Measurements from ENCODE around the gene CHD6. TPM values are rescaled to one million over a fixed set of nuclear protein-coding genes. Genes with fewer than 3 reads are reported as not detected.

The CHD6 gene
- total RNA-seq, 4 donors from 2014 or later: 21.5 to 130 (median 33.6) TPM

- TF ChIP-seq POLR2A (IDR thresholded peaks at IDR 0.05) (no peak), CTCF (IDR thresholded peaks at IDR 0.05) (no peak)
- H3K27ac ChIP-seq: no peak overlapping the region
- no peak for DNase-seq
- no peak overlapping the region for H3K4me3 ChIP-seq
- H3K36me3 ChIP-seq: no peaks in the 10 kb centered on the region
- H3K27me3 ChIP-seq: no peaks in the 10 kb centered on the region
- H3K4me1 ChIP-seq: no peaks in the 10 kb centered on the region
- H3K9me3 ChIP-seq: no peaks in the 10 kb centered on the region
Observed at GRCh38 chr20:41630846-41631245, 12.7 kb upstream of the CHD6 start.

- no peaks in the 10 kb centered on the region for H3K36me3 ChIP-seq
- no peaks in the 10 kb centered on the region for H3K4me1 ChIP-seq
- H3K9me3 ChIP-seq: no peaks in the 10 kb centered on the region
- no peaks in the 10 kb centered on the region for H3K27me3 ChIP-seq
- DNase-seq: no peak
- TF ChIP-seq CTCF (IDR thresholded peaks at IDR 0.05): no peak
- TF ChIP-seq POLR2A (IDR thresholded peaks at IDR 0.05): no peak
- H3K4me3 ChIP-seq: no peak overlapping the region
- H3K27ac ChIP-seq: no peak overlapping the region
Observed at GRCh38 chr20:41627611-41628244, 9.6 kb upstream of the CHD6 start.

GRCh38 chr20:41627001-41627495 is 8.9 kb upstream of the CHD6 start:
- Histone ChIP-seq H3K9me3 (no peaks in the 10 kb centered on the region), H3K27me3 (no peaks in the 10 kb centered on the region), H3K27ac (no peak overlapping the region), H3K4me3 (no peak overlapping the region), H3K36me3 (no peaks in the 10 kb centered on the region), H3K4me1 (no peaks in the 10 kb centered on the region)
- no peak for DNase-seq
- TF ChIP-seq POLR2A (IDR thresholded peaks at IDR 0.05) (no peak), CTCF (IDR thresholded peaks at IDR 0.05) (no peak)

GRCh38 chr20:41623625-41624375 is 5.6 kb upstream of the CHD6 start:
- no peaks in the 10 kb centered on the region for H3K4me1 ChIP-seq
- H3K27me3 ChIP-seq: no peaks in the 10 kb centered on the region
- no peak overlapping the region for H3K27ac ChIP-seq
- DNase-seq: no peak
- H3K4me3 ChIP-seq: no peak overlapping the region
- TF ChIP-seq CTCF (IDR thresholded peaks at IDR 0.05): no peak
- TF ChIP-seq POLR2A (IDR thresholded peaks at IDR 0.05): no peak
- H3K36me3 ChIP-seq: no peaks in the 10 kb centered on the region
- H3K9me3 ChIP-seq: no peaks in the 10 kb centered on the region

GRCh38 chr20:41622584-41622983 is 4.4 kb upstream of the CHD6 start:
- Histone ChIP-seq H3K27ac (no peak overlapping the region), H3K36me3 (no peaks in the 10 kb centered on the region), H3K4me1 (no peaks in the 10 kb centered on the region), H3K27me3 (no peaks in the 10 kb centered on the region), H3K4me3 (no peak overlapping the region), H3K9me3 (no peaks in the 10 kb centered on the region)
- TF ChIP-seq POLR2A (IDR thresholded peaks at IDR 0.05) (no peak), CTCF (IDR thresholded peaks at IDR 0.05) (no peak)
- DNase-seq: no peak
